HG03457 (cell line): ENCODE data around the gene SLCO4A1.

Experiments
- ATAC-seq: cut with Tn5 transposase; IDR thresholded peaks from one replicate; pipeline ENCODE4 v1.9.1; 2021; ENCODE audit warnings: moderate number of reproducible peaks; ENCODE audit not compliant: unreplicated experiment

Gene SLCO4A1

GRCh38 chr20:62710221-62710885 is 68.0 kb downstream of the SLCO4A1 start:
- no peak for ATAC-seq

- ATAC-seq = no peak
Measured at GRCh38 chr20:62710886-62711702, 68.8 kb downstream of the SLCO4A1 start.

GRCh38 chr20:62711703-62712101 is 69.4 kb downstream of the SLCO4A1 start:
- no peak for ATAC-seq

GRCh38 chr20:62712606-62713005 is 70.3 kb downstream of the SLCO4A1 start:
- ATAC-seq = no peak

- ATAC-seq = no peak
Measured at GRCh38 chr20:62714006-62714405, 71.7 kb downstream of the SLCO4A1 start.

- no peak for ATAC-seq
Measured at GRCh38 chr20:62714799-62715198, 72.5 kb downstream of the SLCO4A1 start.

GRCh38 chr20:62715201-62715600 is 72.9 kb downstream of the SLCO4A1 start:
- no peak for ATAC-seq

GRCh38 chr20:62716198-62716940 is 74.1 kb downstream of the SLCO4A1 start:
- no peak for ATAC-seq

- no peak for ATAC-seq
Measured at GRCh38 chr20:62716941-62717310, 74.6 kb downstream of the SLCO4A1 start.

- ATAC-seq = no peak
Measured at GRCh38 chr20:62717933-62718332, 75.6 kb downstream of the SLCO4A1 start.

- ATAC-seq = no peak
Measured at GRCh38 chr20:62718546-62718945, 76.2 kb downstream of the SLCO4A1 start.

GRCh38 chr20:62719250-62719935 is 77.1 kb downstream of the SLCO4A1 start:
- ATAC-seq = no peak
